Measurements from ENCODE around the gene TENM4. TPM values are rescaled to one million over a fixed set of nuclear protein-coding genes. Genes with fewer than 3 reads are reported as not detected.

The TENM4 gene
- total and polyA plus RNA-seq, 10 of the 15 experiments (the other 5 are each of a cell fraction or from before 2014, with no cell fraction given): 0.03 to 0.12 (median 0.06) TPM; not detected in 7

GRCh38 chr11:79363861-79364378 is 76.9 kb downstream of the TENM4 start:
- H3K36me3 ChIP-seq (ENCODE audit: control insufficient read depth in 2 of 2, insufficient read depth in 2 of 2, low read length in 1 of 2): no peaks in the 10 kb centered on the region
- no peak overlapping the region for H3K27ac ChIP-seq (ENCODE audit: control insufficient read depth, insufficient read depth)
- no peak overlapping the region for H3K4me3 ChIP-seq
- no TSS peak for BruUV-seq (replicated peaks)
- ChIA-PET POLR2A (no interaction called here), RAD21 (ENCODE audit: unreplicated experiment) (no interaction called here), CTCF (interaction anchor here (0.6 to 1.6 kb wide), 2 partner anchors 30 to 99 kb away, joined by 3 to 4 read pairs; no protein-coding TSS in a partner anchor), SMC1A (ENCODE audit: uncharacterized antibody, unreplicated experiment) (no interaction called here)
- no peaks in the 10 kb centered on the region for H3K9me3 ChIP-seq (replicated peaks; ENCODE audit: control insufficient read depth, insufficient read depth, low read length)
- H3K27me3 ChIP-seq (replicated peaks in 1 of 2; ENCODE audit: control insufficient read depth in 2 of 2, insufficient read depth in 2 of 2, low read length in 1 of 2): no peaks in the 10 kb centered on the region
- in situ Hi-C loops (cut with MboI): no loop called here
- no peak for DNase-seq (ENCODE audit: low read depth, low spot score)
- no peak overlapping the region for H3K9ac ChIP-seq (ENCODE audit: control insufficient read depth, insufficient read depth, low read length)
- no peak for FAIRE-seq
- H3K4me1 ChIP-seq (ENCODE audit: control insufficient read depth, insufficient read depth, low read length): no peaks in the 10 kb centered on the region
- H2AFZ ChIP-seq (ENCODE audit: control insufficient read depth, low read depth, low read length): no peak overlapping the region
- no peaks in the 10 kb centered on the region for H3K79me2 ChIP-seq (ENCODE audit: control insufficient read depth, insufficient read depth, low read length)
- TF ChIP-seq E2F8 (IDR thresholded peaks at IDR 0.05; ENCODE audit: low read depth, partially characterized antibody) (no peak), ZNF217 (IDR thresholded peaks at IDR 0.05) (no peak), BCLAF1 (IDR thresholded peaks at IDR 0.05) (no peak), KAT2A (conservative IDR thresholded peaks at IDR 0.05; ENCODE audit: control insufficient read depth, low read depth, low read length) (no peak), NFXL1 (IDR thresholded peaks at IDR 0.05; ENCODE audit: borderline replicate concordance) (no peak), STAT3 (IDR thresholded peaks at IDR 0.05; ENCODE audit: low read depth, low read length) (no peak), NR2C1 (IDR thresholded peaks at IDR 0.05) (no peak), IRF4 (IDR thresholded peaks at IDR 0.05; ENCODE audit: low read depth, low read length) (no peak), ZBED1 (IDR thresholded peaks at IDR 0.05; ENCODE audit: borderline replicate concordance) (no peak), PML (IDR thresholded peaks at IDR 0.05; ENCODE audit: low read length) (no peak)
- no peaks in the 10 kb centered on the region for H4K20me1 ChIP-seq (ENCODE audit: control insufficient read depth, insufficient read depth)
- no peak overlapping the region for H3K4me2 ChIP-seq (ENCODE audit: control insufficient read depth, insufficient read depth)
- no peak for ATAC-seq
- 39% methylated on average over 5 of the region's 5 CpGs for WGBS (ENCODE audit: insufficient coverage, insufficient replicate concordance, low lambda C conversion rate, missing lambda C conversion rate)
- intact Hi-C loops (cut with micrococcal nuclease; ENCODE audit: unreplicated experiment): no loop called here
